ENCODE results near the gene ITFG1. TPM values are rescaled to one million over a fixed set of nuclear protein-coding genes. Genes with fewer than 3 reads are reported as not detected.
"Not testable (repeated sequence)": the region's sequence is repeated elsewhere in the genome, so short reads cannot be mapped to it uniquely, and the experiment has no call there.

ITFG1 gene
- total RNA-seq, 1 donor from 2014 or later = 27.3 TPM

DNA sequence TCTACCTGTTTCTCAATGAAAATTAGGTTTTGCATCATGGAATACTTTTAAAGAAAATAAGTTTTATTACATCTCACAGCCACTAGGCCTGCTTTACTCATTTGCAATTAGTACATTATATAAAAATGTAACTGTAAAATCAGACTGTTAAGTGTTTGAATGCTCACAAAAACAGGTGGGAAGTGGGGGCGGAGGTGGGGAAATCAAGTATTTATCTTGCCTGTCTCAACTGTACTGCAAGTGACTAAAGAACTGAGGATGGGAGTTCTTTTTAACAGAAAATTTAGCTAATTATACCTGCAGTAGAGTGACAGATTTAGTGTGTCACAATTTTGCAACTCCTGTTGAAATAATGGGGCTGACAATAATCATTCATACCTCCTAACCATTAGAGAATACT is 34.1 kb downstream of the ITFG1 start:
- DNase-seq (ENCODE audit: low spot score) (no peak), ATAC-seq (no peak)

DNA sequence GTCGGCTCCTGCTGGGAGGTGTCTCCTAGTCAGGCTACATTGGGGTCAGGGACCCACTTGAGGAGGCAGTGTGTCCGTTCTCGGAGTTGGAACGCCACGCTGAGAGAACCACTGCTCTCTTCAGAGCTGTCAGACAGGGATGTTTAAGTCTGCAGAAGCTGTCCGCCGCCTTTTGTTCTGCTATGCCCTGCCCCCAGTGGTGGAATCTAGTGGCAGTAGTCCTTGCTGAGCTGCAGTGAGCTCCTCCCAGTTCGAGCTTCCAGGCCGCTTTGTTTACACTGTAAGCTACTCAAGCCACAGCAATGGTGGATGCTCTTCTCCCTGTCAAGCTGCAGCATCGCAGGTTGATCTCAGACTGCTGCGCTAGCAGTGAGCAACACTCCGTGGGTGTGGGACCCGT is 36.0 kb downstream of the ITFG1 start:
- no peak for ATAC-seq
- no peak for DNase-seq (ENCODE audit: low spot score)

DNA sequence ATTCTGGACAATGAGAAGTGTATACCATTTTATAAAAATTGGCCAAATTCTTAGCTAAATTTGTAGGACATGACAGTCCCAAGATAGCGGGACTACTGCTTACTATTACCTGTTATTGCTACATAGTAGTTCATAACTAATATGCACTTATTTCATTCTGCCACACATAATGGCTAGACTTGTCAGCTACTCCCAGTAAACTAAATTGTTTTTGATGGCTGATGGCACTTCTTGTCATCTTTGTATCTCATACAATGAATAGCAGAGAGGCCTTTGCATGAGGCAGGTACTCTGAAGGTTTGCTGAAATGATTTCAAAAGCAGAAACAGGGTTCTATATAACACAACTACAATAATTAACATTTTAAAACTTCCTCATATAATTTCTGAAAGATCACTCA is 44.0 kb downstream of the ITFG1 start:
- ATAC-seq (no peak), DNase-seq (ENCODE audit: low spot score) (no peak)

DNA sequence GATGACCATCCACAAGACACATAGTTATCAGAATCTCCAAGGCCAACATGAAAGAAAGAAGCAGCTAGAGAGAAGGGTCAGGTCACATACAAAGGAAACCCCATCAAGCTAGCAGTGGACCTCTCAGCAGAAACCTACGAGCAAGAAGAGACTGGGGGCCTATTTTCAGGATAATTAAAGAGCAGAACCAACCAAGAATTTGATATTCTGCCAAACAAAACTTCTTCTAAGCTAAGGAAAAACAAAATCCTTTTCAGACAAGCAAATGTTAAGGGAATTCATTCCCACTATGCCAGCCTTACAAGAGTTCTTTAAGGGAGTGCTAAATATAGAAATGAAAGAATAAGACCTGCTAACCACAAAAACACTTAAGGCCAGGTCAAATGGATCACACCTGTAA is 47.8 kb downstream of the ITFG1 start:
- DNase-seq (ENCODE audit: low spot score) (no peak), ATAC-seq (no peak)

DNA sequence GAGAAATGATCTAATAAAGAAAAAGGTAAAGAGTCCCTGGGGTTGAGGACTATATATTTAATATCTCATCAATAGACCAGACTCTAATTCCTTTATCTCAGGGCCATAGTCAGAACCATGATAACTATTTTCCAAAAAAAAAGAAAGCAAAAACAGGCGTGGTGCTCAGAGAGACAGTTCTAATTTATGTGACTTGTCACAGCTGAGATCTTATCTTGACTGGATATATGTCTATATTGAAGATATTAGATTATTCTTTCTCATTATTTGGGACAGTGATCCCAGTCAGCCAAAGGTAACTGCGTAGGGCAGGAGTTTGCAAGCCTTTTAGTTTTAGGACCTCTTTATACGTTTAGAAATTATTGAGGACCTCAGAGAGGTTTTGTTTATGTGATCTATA is 52.4 kb downstream of the ITFG1 start:
- ATAC-seq (no peak), DNase-seq (ENCODE audit: low spot score) (no peak)

DNA sequence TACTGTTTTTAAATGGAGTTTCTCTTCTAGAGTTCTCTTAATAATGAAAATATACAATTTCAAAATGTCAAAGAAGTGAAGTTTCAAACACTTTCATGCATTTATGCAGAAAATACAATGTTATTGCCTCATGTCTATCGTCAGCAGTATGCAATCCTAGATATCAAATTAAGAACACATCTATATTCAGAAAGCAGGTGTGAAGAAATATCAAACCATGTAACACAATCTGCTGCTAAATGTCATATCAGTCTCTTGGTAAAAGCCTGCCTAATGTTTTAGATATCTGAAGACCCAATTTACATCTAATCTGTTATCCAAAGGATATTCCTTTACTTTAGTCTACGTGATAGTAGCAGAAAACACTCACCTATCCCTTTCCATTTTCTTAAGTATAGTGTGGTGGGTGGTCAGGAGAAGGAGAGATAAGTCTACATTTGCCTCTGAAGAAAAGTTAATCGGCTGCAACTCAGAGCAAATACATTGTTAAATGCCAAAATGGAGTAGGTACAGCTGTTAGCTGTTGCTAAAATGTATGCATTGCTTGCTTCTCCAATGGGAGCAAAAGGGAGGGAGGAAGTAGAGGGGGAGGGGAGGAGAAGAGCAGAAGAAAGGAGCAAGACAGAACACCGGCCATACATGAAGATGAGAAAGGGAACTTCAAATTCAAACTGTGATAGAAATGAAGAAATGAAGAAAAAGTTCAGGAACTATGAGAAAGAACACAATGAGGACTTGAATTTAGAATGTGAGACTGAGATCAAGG is 64.9 kb downstream of the ITFG1 start:
- ATAC-seq (no peak), DNase-seq (ENCODE audit: low spot score) (no peak)

DNA sequence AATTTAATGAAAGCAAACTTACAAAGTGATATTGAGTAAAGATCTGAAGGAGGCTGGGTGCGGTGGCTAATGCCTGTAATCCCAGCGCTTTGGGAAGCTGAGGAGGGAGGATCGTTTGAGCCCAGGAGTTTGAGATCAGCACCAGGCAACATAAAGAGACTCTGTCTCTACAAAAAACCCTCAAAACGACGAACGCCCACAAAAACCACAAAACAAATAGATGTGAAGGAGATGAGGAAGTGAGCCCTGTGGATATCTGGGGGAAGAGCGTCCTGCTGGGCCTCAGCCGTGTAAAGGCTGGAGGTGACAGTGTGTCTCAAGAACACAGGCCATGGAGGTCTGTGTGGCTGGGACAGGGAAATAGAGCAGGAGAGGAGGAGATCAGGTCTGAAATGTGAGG is 68.8 kb downstream of the ITFG1 start:
- DNase-seq (ENCODE audit: low spot score) (no peak), ATAC-seq (no peak)

DNA sequence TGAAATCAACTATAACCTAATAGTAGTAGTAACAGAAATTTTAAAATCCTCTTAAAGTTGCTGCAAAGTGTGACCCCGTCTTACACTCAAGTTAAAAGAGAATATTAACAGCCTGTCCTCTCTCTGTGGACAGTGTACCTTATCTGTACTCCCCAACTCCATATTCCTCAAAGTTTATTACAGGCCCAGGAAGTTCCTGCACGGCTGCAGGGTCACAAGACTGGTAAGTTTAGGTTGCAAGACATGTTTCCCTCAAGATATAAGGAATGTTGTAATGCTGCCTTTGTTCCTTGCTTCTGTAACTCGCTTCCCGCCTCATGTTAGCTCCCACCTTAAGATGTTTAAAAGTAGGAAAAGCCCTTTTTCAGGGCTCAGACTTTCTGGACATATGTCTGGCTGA is 72.2 kb downstream of the ITFG1 start:
- no peak for ATAC-seq
- no peak for DNase-seq (ENCODE audit: low spot score)

DNA sequence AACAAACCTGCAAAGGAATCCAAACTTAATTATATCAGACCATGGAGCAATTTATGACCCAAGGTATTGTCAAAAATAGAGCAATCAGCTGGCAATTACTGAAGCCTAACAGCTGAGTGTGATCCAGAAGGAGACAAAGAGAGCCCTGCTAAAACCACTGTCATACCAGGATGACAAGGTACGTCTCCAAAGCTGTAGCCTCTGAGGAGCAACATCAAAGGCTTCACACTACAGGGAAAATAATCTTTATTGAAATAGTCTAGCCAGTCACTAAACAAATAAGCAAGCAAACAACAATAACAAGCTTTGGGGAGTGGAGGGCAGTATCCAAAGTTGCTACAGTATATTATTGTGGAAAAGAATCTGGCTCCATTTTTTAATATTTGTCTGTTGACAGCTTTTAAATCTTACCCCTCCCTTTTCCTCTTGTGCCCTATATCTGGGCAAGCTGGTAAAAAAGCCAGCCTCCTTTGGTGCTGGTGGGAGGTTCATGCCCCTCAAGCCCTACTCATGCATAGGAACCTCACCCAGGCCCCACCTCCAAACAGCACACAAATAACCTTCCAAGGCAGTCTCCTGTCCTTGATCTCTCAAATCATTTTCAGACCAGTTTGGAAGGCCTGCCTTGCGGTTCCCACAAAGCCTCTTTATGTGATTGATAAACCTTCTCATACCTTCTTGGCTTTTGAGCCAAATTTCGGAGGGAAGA is 73.7 kb downstream of the ITFG1 start:
- DNase-seq (ENCODE audit: low spot score) (no peak), ATAC-seq (no peak)

DNA sequence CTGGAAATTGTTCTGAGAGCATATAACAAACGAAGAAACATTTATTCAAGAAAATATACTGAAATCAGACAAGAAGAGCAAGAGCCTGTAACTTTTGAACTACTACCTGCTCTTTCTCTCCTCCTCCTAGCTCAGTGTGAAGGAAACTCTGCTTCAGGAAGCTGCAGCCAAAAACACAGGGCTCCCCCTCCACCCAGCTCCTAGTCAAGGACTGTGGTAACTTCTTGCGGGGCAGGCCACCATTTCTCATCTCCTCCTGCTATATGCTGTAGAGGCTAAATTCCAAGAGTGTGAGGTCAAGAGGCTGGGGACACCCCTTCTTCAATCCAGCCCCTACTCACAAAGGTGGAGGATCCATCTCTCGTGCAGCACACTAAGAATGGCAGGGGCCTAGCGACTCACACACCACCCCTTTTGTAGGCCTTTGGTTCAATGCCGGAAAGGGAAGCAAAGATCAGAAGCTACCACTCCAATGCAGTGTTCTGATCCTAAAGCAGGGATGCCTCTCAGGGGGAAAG is 74.6 kb downstream of the ITFG1 start:
- DNase-seq (ENCODE audit: low spot score) (no peak), ATAC-seq (no peak)

DNA sequence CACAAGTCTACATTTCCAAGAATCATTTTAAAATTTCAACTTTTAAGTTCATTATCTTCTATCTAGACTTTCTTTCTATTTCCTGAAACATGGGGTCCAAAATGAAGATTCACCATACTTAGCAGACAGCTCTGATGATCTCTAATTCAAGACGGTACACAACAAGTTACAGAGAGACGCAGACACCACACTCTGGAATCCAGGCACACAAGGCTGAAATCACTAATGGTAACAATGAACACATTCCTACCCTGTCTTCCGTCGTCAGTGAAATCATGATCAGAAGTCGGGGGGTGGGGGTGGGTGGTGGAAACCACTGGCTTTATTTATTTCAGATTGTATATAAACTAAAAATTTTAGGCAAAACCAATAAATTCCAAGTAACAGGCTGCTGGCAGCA is 78.5 kb downstream of the ITFG1 start:
- ATAC-seq (no peak), DNase-seq (ENCODE audit: low spot score) (no peak)

DNA sequence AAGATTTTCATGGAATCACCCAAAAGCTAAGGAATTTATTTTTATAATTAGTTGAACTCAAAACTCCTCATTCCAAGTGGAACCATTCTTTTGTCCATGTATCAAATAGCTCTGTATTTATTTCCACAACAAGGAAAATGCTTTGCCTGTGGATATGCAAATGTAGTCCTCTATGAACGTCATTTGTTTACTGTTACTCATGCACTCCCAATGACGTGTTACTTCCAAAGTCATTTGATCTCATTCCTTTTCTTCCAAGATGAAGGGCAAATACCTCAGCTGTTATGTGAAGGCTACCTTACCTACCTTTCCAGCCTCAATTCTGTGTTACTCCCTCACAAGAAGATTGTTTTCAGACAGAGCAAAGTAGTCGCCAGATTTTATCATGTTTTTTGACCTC is 83.7 kb downstream of the ITFG1 start:
- DNase-seq (ENCODE audit: low spot score) (no peak), ATAC-seq (no peak)

DNA sequence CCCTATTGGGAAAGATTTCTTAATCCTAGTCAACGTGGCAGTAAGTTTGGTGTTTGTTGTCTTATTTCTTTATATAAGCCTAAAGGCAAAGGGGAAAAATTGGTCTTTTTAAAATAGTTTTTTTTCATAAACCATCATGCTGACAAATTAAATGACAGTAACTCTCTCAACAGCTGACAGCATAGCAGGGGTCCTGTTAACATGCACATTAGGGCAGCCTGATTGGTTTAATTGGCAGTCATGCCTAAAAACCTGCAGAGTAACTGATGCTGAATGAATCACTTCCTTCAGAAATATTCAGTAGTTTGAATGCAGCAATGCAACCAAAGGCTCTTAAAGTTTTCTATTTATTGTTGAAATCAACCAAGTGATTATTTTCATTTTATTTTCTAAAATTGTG is 85.4 kb downstream of the ITFG1 start:
- DNase-seq (ENCODE audit: low spot score) (no peak), ATAC-seq (no peak)

DNA sequence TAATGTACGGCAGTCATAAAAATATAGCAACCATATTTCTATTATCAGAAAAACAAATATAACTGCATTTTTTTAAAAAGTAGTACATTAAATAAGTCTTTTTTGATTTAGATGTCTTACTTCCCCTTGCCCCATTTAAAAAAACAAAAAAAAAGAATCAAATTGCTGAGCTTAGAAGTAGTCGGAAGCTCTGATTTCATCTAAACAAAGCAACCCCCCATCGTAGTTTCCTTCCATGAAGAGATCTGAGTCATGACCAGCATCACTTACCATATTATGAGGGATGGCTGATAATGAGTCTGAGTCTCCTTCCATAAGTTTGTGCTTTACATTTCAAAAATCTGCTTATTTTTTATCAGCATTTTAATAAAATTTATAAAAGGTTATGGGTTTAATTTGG is 86.2 kb downstream of the ITFG1 start:
- DNase-seq (ENCODE audit: low spot score) (no peak), ATAC-seq (no peak)

DNA sequence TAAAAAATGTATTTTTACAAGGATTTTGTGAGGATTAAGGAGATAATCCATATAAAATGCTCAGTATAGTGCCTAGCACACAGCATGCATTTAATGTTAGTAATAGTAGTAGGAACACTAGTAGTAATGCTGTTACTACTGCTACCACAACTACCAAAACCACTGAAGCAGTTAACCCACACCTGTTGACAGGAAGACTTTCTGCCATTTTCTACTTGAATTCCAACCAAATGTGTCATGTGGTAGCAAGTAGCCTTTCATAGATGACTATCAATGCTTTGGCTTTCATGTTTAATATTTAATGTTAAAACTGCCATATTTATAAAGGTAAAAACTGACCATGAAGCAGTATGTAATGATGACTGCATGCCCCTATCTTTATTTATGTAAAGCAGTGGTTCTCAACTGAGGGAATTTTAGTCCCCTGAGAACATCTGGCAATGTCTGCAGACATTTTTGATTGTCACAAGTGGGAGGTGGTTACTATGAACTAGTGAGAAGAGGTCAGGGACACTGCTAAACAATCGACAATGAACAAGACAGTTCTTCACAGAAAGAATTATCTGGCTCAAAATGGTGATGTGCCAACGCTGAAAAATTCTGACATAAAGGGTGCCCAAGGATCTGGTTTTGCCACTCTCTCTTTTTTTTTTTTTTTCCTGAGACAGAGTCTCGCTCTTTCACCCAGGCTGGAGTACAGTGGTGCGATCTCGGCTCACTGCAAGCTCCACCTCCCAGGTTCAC is 89.4 kb downstream of the ITFG1 start:
- DNase-seq (ENCODE audit: low spot score) = no peak

DNA sequence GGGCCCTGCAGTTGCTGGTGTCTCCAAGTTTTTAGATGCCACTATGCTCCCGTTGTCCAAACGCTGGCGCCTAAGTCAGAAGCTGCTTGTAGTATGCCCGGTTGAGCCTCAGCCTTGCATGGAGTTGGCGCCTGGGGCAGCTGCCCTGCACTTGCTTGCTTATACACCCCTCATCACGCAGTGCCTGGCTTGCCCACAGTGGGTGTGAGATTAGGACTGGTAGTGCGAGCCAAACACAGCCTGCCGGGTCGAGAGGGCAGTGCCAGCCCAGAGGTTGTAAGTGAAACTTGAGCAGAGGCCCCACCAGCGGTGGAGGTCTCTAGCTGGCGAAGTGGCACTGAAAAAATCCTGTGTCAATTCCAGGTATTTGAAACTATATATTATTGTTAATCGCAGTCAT is 90.3 kb downstream of the ITFG1 start:
- no peak for DNase-seq (ENCODE audit: low spot score)
- ATAC-seq = no peak

More for the DNA sequence above, 89.4 kb downstream of the ITFG1 start:
- no peak for ATAC-seq

DNA sequence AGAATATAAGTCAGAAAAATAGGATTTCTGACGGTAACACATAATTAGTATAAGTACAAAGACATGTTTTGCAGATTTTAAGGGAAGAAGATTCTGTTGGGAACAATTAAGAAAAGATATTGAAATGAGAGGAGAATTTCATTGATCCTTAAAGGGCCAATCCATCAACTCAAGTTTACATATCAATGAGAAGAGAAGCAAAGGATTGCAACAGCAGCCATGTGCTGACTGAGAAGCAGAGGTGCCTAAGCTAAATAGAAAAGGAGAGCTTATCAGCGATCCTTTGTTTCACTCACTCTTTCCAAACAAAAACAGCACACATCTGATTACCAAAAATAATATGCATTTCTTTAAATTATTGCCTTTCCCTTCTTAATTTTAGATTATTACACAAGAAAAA is 94.6 kb downstream of the ITFG1 start:
- no peak for ATAC-seq
- no peak for DNase-seq (ENCODE audit: low spot score)

DNA sequence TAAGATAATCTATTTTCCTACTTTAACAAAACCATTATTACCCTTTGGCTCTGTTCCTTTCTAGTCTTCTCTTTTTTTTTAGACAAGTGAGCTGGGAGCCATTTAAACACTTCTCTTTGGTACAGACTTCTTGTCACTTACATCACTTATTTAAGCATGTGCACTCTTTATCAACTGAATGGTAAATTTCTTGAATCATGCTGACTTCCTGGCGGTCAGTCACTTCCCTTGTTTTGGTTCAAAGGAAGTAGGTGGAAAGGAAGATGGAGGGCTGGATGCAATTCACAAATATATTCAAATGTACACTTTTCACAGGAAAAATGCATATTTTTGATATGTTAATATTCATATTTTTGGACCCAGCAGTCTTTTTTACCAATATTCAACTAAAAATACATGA is 97.1 kb downstream of the ITFG1 start:
- DNase-seq (ENCODE audit: low spot score) (no peak), ATAC-seq (no peak)

DNA sequence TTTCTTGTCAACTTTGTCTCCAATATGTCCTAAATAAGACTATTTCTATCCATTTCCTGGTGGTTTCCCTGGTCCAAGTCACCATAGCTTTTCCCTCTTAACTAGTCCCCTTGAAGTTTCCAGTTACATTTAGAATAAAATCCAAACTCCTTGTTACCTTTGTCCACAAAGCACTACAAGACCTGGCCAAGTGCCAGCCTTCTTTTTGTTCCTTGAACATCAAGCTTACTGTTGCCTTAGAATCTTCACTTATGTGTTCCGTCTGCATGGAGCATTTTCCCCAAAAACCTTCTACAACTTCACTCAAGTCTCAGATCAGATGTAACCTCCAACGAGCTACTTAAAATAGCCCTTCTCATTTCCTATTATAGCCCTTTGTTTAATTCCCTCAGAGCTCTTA is 101.4 kb downstream of the ITFG1 start:
- no peak for ATAC-seq

DNA sequence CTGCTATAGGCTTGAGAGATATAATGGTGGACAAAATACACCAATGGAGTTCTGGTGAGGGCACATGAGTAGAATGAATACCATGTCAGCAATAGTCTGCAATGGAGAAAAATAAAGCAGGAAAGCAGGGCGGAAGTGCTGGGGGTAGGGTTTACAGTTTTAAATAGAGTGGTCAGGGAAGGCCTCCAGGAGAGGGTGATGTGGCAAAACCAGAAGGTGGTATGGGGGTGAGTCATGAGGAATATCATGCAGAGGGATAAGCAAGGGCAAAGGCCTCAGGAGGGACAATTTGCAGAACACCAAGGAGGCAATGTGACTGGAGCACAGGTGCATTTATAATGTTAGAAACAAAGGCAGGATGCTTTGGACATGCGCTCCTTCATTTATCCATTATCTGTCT is 102.0 kb downstream of the ITFG1 start:
- DNase-seq (ENCODE audit: low spot score) (no peak), ATAC-seq (no peak)

More for the DNA sequence above, 101.4 kb downstream of the ITFG1 start:
- DNase-seq (ENCODE audit: low spot score) = no peak

DNA sequence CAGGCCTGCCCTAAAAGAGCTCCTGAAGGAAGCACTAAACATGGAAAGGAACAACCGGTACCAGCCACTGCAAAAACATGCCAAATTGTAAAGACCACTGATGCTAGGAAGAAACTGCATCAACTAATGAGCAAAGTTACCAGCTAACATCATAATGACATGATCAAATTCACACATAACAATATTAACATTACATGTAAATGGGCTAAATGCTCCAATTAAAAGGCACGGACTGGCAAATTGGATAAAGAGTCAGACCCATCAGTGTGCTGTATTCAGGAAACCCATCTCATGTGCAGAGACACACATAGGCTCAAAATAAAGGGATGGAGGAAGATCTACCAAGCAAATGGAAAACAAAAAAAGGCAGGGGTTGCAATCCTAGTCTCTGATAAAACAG is 111.8 kb downstream of the ITFG1 start:
- ATAC-seq; DNase-seq (ENCODE audit: low spot score): not testable (repeated sequence)

Data from left lobe of liver (tissue), 2 donors.